ENCODE measurements around the gene ISG20L2. TPM values are rescaled to one million over a fixed set of nuclear protein-coding genes. Genes with fewer than 3 reads are reported as not detected.

ISG20L2 gene
- total and polyA plus RNA-seq, 3 donors from 2014 or later = 60.9 to 223 (median 150) TPM

- no peak for DNase-seq
- intact Hi-C loops (cut with DNase I; ENCODE audit: low total_unique reads) = no loop called here
- Histone ChIP-seq H3K4me3 (no peak overlapping the region), H3K27me3 (no peaks in the 10 kb centered on the region), H3K27ac (no peak overlapping the region), H3K36me3 (ENCODE audit: low read depth, missing control alignments) (no peaks in the 10 kb centered on the region), H3K4me1 (peaks cover 51% of the 10 kb centered on the region), H3K9me3 (no peaks in the 10 kb centered on the region)
- 82 to 92% methylated on average over 8 to 14 of the region's 14 CpGs for WGBS, 2 donors
- no peak for TF ChIP-seq POLR2A (IDR thresholded peaks at IDR 0.05)
- TF ChIP-seq CTCF (IDR thresholded peaks at IDR 0.05) = no peak
These were observed 16.3 kb upstream of the ISG20L2 start for GRCh38 chr1:156744786-156745419.

- no peak for DNase-seq
- H3K9me3 ChIP-seq = no peaks in the 10 kb centered on the region
- 76 to 83% methylated on average over 5 to 11 of the region's 12 CpGs for WGBS, 2 donors
- no peaks in the 10 kb centered on the region for H3K27me3 ChIP-seq
- TF ChIP-seq POLR2A (IDR thresholded peaks at IDR 0.05) (no peak), CTCF (IDR thresholded peaks at IDR 0.05) (no peak)
- no peak overlapping the region for H3K4me3 ChIP-seq
- peaks cover 46% of the 10 kb centered on the region for H3K4me1 ChIP-seq
- intact Hi-C loops (cut with DNase I; ENCODE audit: low total_unique reads) = no loop called here
- H3K36me3 ChIP-seq (ENCODE audit: low read depth, missing control alignments) = no peaks in the 10 kb centered on the region
- H3K27ac ChIP-seq = no peak overlapping the region
These were observed 15.8 kb upstream of the ISG20L2 start for GRCh38 chr1:156744344-156744743.

- no peak for TF ChIP-seq POLR2A (IDR thresholded peaks at IDR 0.05)
- no peak for TF ChIP-seq CTCF (IDR thresholded peaks at IDR 0.05)
- WGBS, 2 donors = 61 to 71% methylated on average over 14 of the region's 14 CpGs
- intact Hi-C loops (cut with DNase I; ENCODE audit: low total_unique reads) = no loop called here
- H3K36me3 ChIP-seq (ENCODE audit: low read depth, missing control alignments) = no peaks in the 10 kb centered on the region
- no peak overlapping the region for H3K27ac ChIP-seq
- peaks cover 39% of the 10 kb centered on the region for H3K4me1 ChIP-seq
- H3K4me3 ChIP-seq = no peak overlapping the region
- H3K9me3 ChIP-seq = no peaks in the 10 kb centered on the region
- H3K27me3 ChIP-seq = no peaks in the 10 kb centered on the region
- DNase-seq = no peak
These were observed 15.1 kb upstream of the ISG20L2 start for GRCh38 chr1:156743367-156744302.

- H3K4me3 ChIP-seq = no peak overlapping the region
- WGBS, 2 donors = 94 to 95% methylated on average over 4 of the region's 4 CpGs
- H3K9me3 ChIP-seq = no peaks in the 10 kb centered on the region
- H3K36me3 ChIP-seq (ENCODE audit: low read depth, missing control alignments) = no peaks in the 10 kb centered on the region
- TF ChIP-seq POLR2A (IDR thresholded peaks at IDR 0.05) (no peak), CTCF (IDR thresholded peaks at IDR 0.05) (no peak)
- H3K27ac ChIP-seq = no peak overlapping the region
- no peaks in the 10 kb centered on the region for H3K27me3 ChIP-seq
- intact Hi-C loops (cut with DNase I; ENCODE audit: low total_unique reads) = no loop called here
- no peak for DNase-seq
- H3K4me1 ChIP-seq = peaks cover 30% of the 10 kb centered on the region
These were observed 14.2 kb upstream of the ISG20L2 start for GRCh38 chr1:156742801-156743200.
